Osteocyte (in vitro differentiated cells): ENCODE data around the gene RHEX. TPM values are rescaled to one million over a fixed set of nuclear protein-coding genes. Genes with fewer than 3 reads are reported as not detected.
A peak's percentile ranks its signal among the peaks of the same experiment; 100 is the strongest.

Experiments used
- DNase-seq: peaks from one replicate; pipeline ENCODE4 v3.0.0; 2021; ENCODE audit warnings: mixed read lengths; ENCODE audit not compliant: unreplicated experiment; ENCODE audit errors: extremely low spot score
- H3K27ac Mint-ChIP-seq: one replicate; pipeline ENCODE4 v1.8.0; 2021; ENCODE audit warnings: mild to moderate bottlenecking, mixed read lengths; ENCODE audit not compliant: unreplicated experiment
- H3K27me3 Mint-ChIP-seq: one replicate; pipeline ENCODE4 v1.8.0; 2021; ENCODE audit warnings: mixed read lengths; ENCODE audit not compliant: unreplicated experiment
- H3K36me3 Mint-ChIP-seq: one replicate; pipeline ENCODE4 v1.8.0; 2021; ENCODE audit warnings: mixed read lengths; ENCODE audit not compliant: unreplicated experiment
- H3K4me1 Mint-ChIP-seq: one replicate; pipeline ENCODE4 v1.8.0; 2021; ENCODE audit warnings: mixed read lengths; ENCODE audit not compliant: unreplicated experiment
- H3K4me3 Mint-ChIP-seq: one replicate; pipeline ENCODE4 v1.8.0; 2021; ENCODE audit warnings: mild to moderate bottlenecking, moderate library complexity, mixed read lengths; ENCODE audit not compliant: unreplicated experiment
- H3K9me3 Mint-ChIP-seq: one replicate; pipeline ENCODE4 v1.8.0; 2021; ENCODE audit warnings: mixed read lengths; ENCODE audit not compliant: unreplicated experiment
- CTCF ChIP-seq: fragments of 200-600 bp; sonication (generic); IDR thresholded peaks from 2 replicates; pipeline ENCODE4 v1.5.0; 2021; ENCODE audit warnings: antibody characterized with exemption, mild to moderate bottlenecking, moderate library complexity
- total RNA-seq: library from RNA; stranded (reverse); gene quantifications from 2 replicates; pipeline ENCODE4 v1.2.1, GENCODE V29; 2021

Gene RHEX
- total RNA-seq, 1 donor from 2014 or later = not detected

GRCh38 chr1:206108635-206109034, 55.7 kb downstream of the RHEX start:
- Mint-ChIP-seq H3K4me1 (no peaks in the 10 kb centered on the region), H3K4me3 (no peak overlapping the region), H3K36me3 (no peaks in the 10 kb centered on the region), H3K27ac (no peak overlapping the region), H3K9me3 (no peaks in the 10 kb centered on the region), H3K27me3 (peaks cover 23% of the 10 kb centered on the region)
- peak; percentile 60 for DNase-seq
- no peak for TF ChIP-seq CTCF

- Mint-ChIP-seq H3K36me3 (no peaks in the 10 kb centered on the region), H3K9me3 (no peaks in the 10 kb centered on the region), H3K4me1 (no peaks in the 10 kb centered on the region), H3K27ac (no peak overlapping the region), H3K4me3 (no peak overlapping the region), H3K27me3 (peaks cover 26% of the 10 kb centered on the region)
- peak; percentile 66 for DNase-seq
- no peak for TF ChIP-seq CTCF
Measured at GRCh38 chr1:206109718-206110117, 56.7 kb downstream of the RHEX start.

- Mint-ChIP-seq H3K4me1 (no peaks in the 10 kb centered on the region), H3K36me3 (no peaks in the 10 kb centered on the region), H3K27ac (no peak overlapping the region), H3K27me3 (peaks cover 26% of the 10 kb centered on the region), H3K9me3 (no peaks in the 10 kb centered on the region), H3K4me3 (no peak overlapping the region)
- DNase-seq = peak; percentile 79
- no peak for TF ChIP-seq CTCF
Measured at GRCh38 chr1:206110161-206110560, 57.2 kb downstream of the RHEX start.

- Mint-ChIP-seq H3K27me3 (peaks cover 28% of the 10 kb centered on the region), H3K36me3 (no peaks in the 10 kb centered on the region), H3K4me3 (no peak overlapping the region), H3K9me3 (no peaks in the 10 kb centered on the region), H3K27ac (no peak overlapping the region), H3K4me1 (no peaks in the 10 kb centered on the region)
- peak; percentile 40 for DNase-seq
- no peak for TF ChIP-seq CTCF
Measured at GRCh38 chr1:206110820-206111219, 57.8 kb downstream of the RHEX start.

GRCh38 chr1:206111271-206111927, 58.4 kb downstream of the RHEX start:
- H3K4me3 Mint-ChIP-seq = no peak overlapping the region
- TF ChIP-seq CTCF = no peak
- no peak overlapping the region for H3K27ac Mint-ChIP-seq
- DNase-seq = peak; percentile 32
- H3K9me3 Mint-ChIP-seq = no peaks in the 10 kb centered on the region
- H3K36me3 Mint-ChIP-seq = no peaks in the 10 kb centered on the region
- no peaks in the 10 kb centered on the region for H3K4me1 Mint-ChIP-seq
- H3K27me3 Mint-ChIP-seq = peaks cover 31% of the 10 kb centered on the region
